ENCODE results near the gene CASKIN1. TPM values are rescaled to one million over a fixed set of nuclear protein-coding genes. Genes with fewer than 3 reads are reported as not detected.

Gene CASKIN1
- total RNA-seq, 4 donors from 2014 or later: under 0.01 to 0.14 TPM; not detected in 2

- no peak for DNase-seq
- Histone ChIP-seq H3K4me1 (peaks cover 12 to 20% (median 16%) of the 10 kb centered on the region in 4 donors), H3K36me3 (no peaks in the 10 kb centered on the region), H3K27ac (no peak overlapping the region), H3K9me3 (no peaks in the 10 kb centered on the region), H3K27me3 (peaks cover 46% of the 10 kb centered on the region), H3K4me3 (no peak overlapping the region)
- in situ Hi-C loops (cut with MboI; ENCODE audit: low pct_ligation_motif_present in 1 of 4, low pct_unique_long_range_greater_than_20kb in 1 of 4, low sequenced_read_pairs in 3 of 4): loop anchor here in 1 of 4 donors (25.0 kb wide), 1 partner anchor 288 kb away; the partner anchor contains the start of gene TBC1D24
- TF ChIP-seq POLR2AphosphoS5 (IDR thresholded peaks at IDR 0.05): no peak
- no peak for TF ChIP-seq POLR2A (IDR thresholded peaks at IDR 0.05)
- TF ChIP-seq EP300 (IDR thresholded peaks at IDR 0.05; ENCODE audit: low read depth): no peak
- TF ChIP-seq CTCF (IDR thresholded peaks at IDR 0.05): no peak
- WGBS, 2 donors (ENCODE audit: low coverage in 1 of 2): 72% methylated on average over 14 of the region's 14 CpGs; no CpG with 5 or more reads in 1 of the 2 donors
- intact Hi-C loops (cut with DNase I; ENCODE audit: low total_unique reads): no loop called here
These were observed 3.3 kb upstream of the CASKIN1 start for GRCh38 chr16:2199621-2200139.

- peaks cover 10 to 18% (median 15%) of the 10 kb centered on the region in 4 donors for H3K4me1 ChIP-seq
- no peaks in the 10 kb centered on the region for H3K36me3 ChIP-seq
- DNase-seq: no peak
- H3K27me3 ChIP-seq: peaks cover 52% of the 10 kb centered on the region
- no peaks in the 10 kb centered on the region for H3K9me3 ChIP-seq
- WGBS, 2 donors (ENCODE audit: low coverage in 1 of 2): 76% methylated on average over 5 of the region's 5 CpGs; no CpG with 5 or more reads in 1 of the 2 donors
- in situ Hi-C loops (cut with MboI; ENCODE audit: low pct_ligation_motif_present in 1 of 4, low pct_unique_long_range_greater_than_20kb in 1 of 4, low sequenced_read_pairs in 3 of 4) (loop anchor here in 1 of 4 donors (25.0 kb wide), 1 partner anchor 288 kb away; the partner anchor contains the start of gene TBC1D24), intact Hi-C loops (cut with DNase I; ENCODE audit: low total_unique reads) (no loop called here)
- TF ChIP-seq CTCF (IDR thresholded peaks at IDR 0.05) (no peak), POLR2A (IDR thresholded peaks at IDR 0.05) (no peak), EP300 (IDR thresholded peaks at IDR 0.05; ENCODE audit: low read depth) (no peak), POLR2AphosphoS5 (IDR thresholded peaks at IDR 0.05) (no peak)
- no peak overlapping the region for H3K27ac ChIP-seq
- no peak overlapping the region for H3K4me3 ChIP-seq
These were observed 2.7 kb upstream of the CASKIN1 start for GRCh38 chr16:2199095-2199494.

- no peak for DNase-seq
- Histone ChIP-seq H3K4me3 (no peak overlapping the region), H3K36me3 (no peaks in the 10 kb centered on the region), H3K27me3 (peaks cover 60% of the 10 kb centered on the region), H3K9me3 (no peaks in the 10 kb centered on the region), H3K4me1 (peaks cover 10 to 18% (median 15%) of the 10 kb centered on the region in 4 donors), H3K27ac (no peak overlapping the region)
- intact Hi-C loops (cut with DNase I; ENCODE audit: low total_unique reads) (no loop called here), in situ Hi-C loops (cut with MboI; ENCODE audit: low pct_ligation_motif_present in 1 of 4, low pct_unique_long_range_greater_than_20kb in 1 of 4, low sequenced_read_pairs in 3 of 4) (loop anchor here in 1 of 4 donors (25.0 kb wide), 1 partner anchor 289 kb away; the partner anchor contains the start of gene TBC1D24)
- 40 to 56% methylated on average over 1 to 4 of the region's 4 CpGs for WGBS, 2 donors (ENCODE audit: low coverage in 1 of 2)
- TF ChIP-seq POLR2AphosphoS5 (IDR thresholded peaks at IDR 0.05) (no peak), CTCF (IDR thresholded peaks at IDR 0.05) (no peak), EP300 (IDR thresholded peaks at IDR 0.05; ENCODE audit: low read depth) (no peak), POLR2A (IDR thresholded peaks at IDR 0.05) (no peak)
These were observed 1.9 kb upstream of the CASKIN1 start for GRCh38 chr16:2198283-2198682.

- TF ChIP-seq CTCF (IDR thresholded peaks at IDR 0.05) (no peak), POLR2A (IDR thresholded peaks at IDR 0.05) (no peak), EP300 (IDR thresholded peaks at IDR 0.05; ENCODE audit: low read depth) (no peak), POLR2AphosphoS5 (IDR thresholded peaks at IDR 0.05) (no peak)
- intact Hi-C loops (cut with DNase I; ENCODE audit: low total_unique reads): no loop called here
- no peak for DNase-seq
These were observed 1.4 kb upstream of the CASKIN1 start for GRCh38 chr16:2197765-2198164.

More at GRCh38 chr16:2197765-2198164, 1.4 kb upstream of the CASKIN1 start:
- H3K36me3 ChIP-seq: no peaks in the 10 kb centered on the region
- peaks cover 10 to 18% (median 15%) of the 10 kb centered on the region in 4 donors for H3K4me1 ChIP-seq
- WGBS, 2 donors (ENCODE audit: low coverage in 1 of 2): 78% methylated on average over 6 of the region's 6 CpGs; no CpG with 5 or more reads in 1 of the 2 donors
- in situ Hi-C loops (cut with MboI; ENCODE audit: low pct_ligation_motif_present in 1 of 4, low pct_unique_long_range_greater_than_20kb in 1 of 4, low sequenced_read_pairs in 3 of 4): loop anchor here in 1 of 4 donors (25.0 kb wide), 1 partner anchor 290 kb away; the partner anchor contains the start of gene TBC1D24
- H3K4me3 ChIP-seq: no peak overlapping the region
- H3K9me3 ChIP-seq: no peaks in the 10 kb centered on the region
- no peak overlapping the region for H3K27ac ChIP-seq
- peaks cover 61% of the 10 kb centered on the region for H3K27me3 ChIP-seq
